ENCODE results near the gene OPN4. TPM values are rescaled to one million over a fixed set of nuclear protein-coding genes. Genes with fewer than 3 reads are reported as not detected.

OPN4 gene
- total RNA-seq, 1 experiment from 2014 or later: not detected

DNA sequence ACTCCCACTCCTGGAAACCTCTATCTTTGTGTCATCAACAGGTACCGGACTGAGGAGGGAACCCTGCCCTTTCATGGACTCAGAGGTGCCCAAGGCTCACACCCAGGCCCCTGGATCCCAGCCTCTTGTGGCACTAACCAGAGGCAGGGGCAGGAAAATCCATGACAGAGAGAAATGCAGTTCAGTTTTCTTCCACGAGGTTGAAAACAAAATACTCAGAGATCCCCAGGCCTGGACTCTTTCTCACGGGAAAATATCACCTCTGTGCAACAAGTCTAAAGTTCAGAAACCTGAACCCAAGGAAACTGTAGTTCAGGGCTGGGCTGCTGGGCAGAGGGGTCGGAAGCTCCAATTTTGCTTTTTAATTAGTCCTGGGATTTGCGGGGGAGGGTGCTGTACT, 21.4 kb upstream of the OPN4 start:
- no peaks in the 10 kb centered on the region for H3K9me3 ChIP-seq (ENCODE audit: low read length)
- H3K4me3 ChIP-seq (ENCODE audit: low read length): no peak overlapping the region
- BruUV-seq (replicated peaks): no TSS peak
- H3K27ac ChIP-seq (ENCODE audit: low read length): no peak overlapping the region
- POLR2A ChIA-PET (ENCODE audit: unreplicated experiment): no interaction called here
- intact Hi-C loops (cut with micrococcal nuclease): no loop called here
- no peaks in the 10 kb centered on the region for H3K36me3 ChIP-seq (ENCODE audit: low read depth, low read length)
- no peaks in the 10 kb centered on the region for H3K9me2 ChIP-seq (replicated peaks; ENCODE audit: low read length)
- CTCF ChIA-PET: no interaction called here
- no peak for ATAC-seq
- H3K4me2 ChIP-seq (ENCODE audit: low read length): no peak overlapping the region
- H4K20me1 ChIP-seq (ENCODE audit: low read length): no peaks in the 10 kb centered on the region
- TF ChIP-seq EZH2 (IDR thresholded peaks at IDR 0.05; ENCODE audit: low read length, unreplicated experiment): no peak
- TF ChIP-seq EZH2phosphoT487 (IDR thresholded peaks at IDR 0.05; ENCODE audit: borderline replicate concordance, low read length): no peak
- TF ChIP-seq, protein P1, sequence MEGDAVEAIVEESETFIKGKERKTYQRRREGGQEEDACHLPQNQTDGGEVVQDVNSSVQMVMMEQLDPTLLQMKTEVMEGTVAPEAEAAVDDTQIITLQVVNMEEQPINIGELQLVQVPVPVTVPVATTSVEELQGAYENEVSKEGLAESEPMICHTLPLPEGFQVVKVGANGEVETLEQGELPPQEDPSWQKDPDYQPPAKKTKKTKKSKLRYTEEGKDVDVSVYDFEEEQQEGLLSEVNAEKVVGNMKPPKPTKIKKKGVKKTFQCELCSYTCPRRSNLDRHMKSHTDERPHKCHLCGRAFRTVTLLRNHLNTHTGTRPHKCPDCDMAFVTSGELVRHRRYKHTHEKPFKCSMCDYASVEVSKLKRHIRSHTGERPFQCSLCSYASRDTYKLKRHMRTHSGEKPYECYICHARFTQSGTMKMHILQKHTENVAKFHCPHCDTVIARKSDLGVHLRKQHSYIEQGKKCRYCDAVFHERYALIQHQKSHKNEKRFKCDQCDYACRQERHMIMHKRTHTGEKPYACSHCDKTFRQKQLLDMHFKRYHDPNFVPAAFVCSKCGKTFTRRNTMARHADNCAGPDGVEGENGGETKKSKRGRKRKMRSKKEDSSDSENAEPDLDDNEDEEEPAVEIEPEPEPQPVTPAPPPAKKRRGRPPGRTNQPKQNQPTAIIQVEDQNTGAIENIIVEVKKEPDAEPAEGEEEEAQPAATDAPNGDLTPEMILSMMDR (conservative IDR thresholded peaks at IDR 0.05; ENCODE audit: low read depth, low read length): no peak
- H3K27me3 ChIP-seq (ENCODE audit: low read length): no peaks in the 10 kb centered on the region
- H3K79me2 ChIP-seq (ENCODE audit: low read length): no peaks in the 10 kb centered on the region
- DNase-seq: no peak
- peaks cover 20% of the 10 kb centered on the region for H3K4me1 ChIP-seq (ENCODE audit: insufficient read depth, low read length)
- no peak overlapping the region for H3K9ac ChIP-seq (ENCODE audit: low read length)
- no peak overlapping the region for H2AFZ ChIP-seq (ENCODE audit: low read length)
- H3F3A ChIP-seq (ENCODE audit: low read length, unreplicated experiment): no peaks in the 10 kb centered on the region

DNA sequence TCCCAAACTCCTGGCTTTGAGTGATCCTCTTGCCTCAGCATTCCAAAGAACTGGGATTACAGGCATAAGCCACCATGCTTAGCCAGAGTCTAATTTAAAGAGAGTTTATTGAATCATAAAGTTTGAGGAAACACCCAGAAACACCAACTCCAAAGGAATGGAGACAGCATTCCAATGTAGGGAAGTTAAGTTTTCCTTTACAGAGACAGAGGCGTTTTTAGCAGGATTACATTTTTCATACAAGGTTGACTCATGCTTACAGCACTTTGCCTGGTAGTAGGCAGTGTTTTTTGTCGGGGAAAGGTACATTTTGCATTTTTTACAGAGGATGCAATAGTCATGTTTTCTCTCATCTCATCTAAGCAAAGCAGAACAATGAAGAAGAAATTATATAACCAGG, 18.9 kb upstream of the OPN4 start:
- ATAC-seq: peak; percentile 95
- intact Hi-C loops (cut with micrococcal nuclease): no loop called here
- Histone ChIP-seq H3K9ac (ENCODE audit: low read length) (no peak overlapping the region), H3K4me1 (ENCODE audit: insufficient read depth, low read length) (peaks cover 20% of the 10 kb centered on the region), H3F3A (ENCODE audit: low read length, unreplicated experiment) (no peaks in the 10 kb centered on the region), H3K9me3 (ENCODE audit: low read length) (no peaks in the 10 kb centered on the region), H3K4me3 (ENCODE audit: low read length) (no peak overlapping the region), H2AFZ (ENCODE audit: low read length) (no peak overlapping the region), H3K79me2 (ENCODE audit: low read length) (no peaks in the 10 kb centered on the region), H3K36me3 (ENCODE audit: low read depth, low read length) (no peaks in the 10 kb centered on the region), H3K27me3 (ENCODE audit: low read length) (no peaks in the 10 kb centered on the region), H4K20me1 (ENCODE audit: low read length) (no peaks in the 10 kb centered on the region), H3K9me2 (replicated peaks; ENCODE audit: low read length) (no peaks in the 10 kb centered on the region), H3K4me2 (ENCODE audit: low read length) (peak overlapping the region; percentile 47), H3K27ac (ENCODE audit: low read length) (peak overlapping the region; percentile 21; the same call in 1 of the 2 replicates)
- POLR2A ChIA-PET (ENCODE audit: unreplicated experiment): no interaction called here
- TF ChIP-seq EZH2 (IDR thresholded peaks at IDR 0.05; ENCODE audit: low read length, unreplicated experiment): no peak
- TF ChIP-seq, protein P1 (conservative IDR thresholded peaks at IDR 0.05; ENCODE audit: low read depth, low read length): no peak
- CTCF ChIA-PET: no interaction called here
- DNase-seq: peak; percentile 78
- BruUV-seq (replicated peaks): no TSS peak

DNA sequence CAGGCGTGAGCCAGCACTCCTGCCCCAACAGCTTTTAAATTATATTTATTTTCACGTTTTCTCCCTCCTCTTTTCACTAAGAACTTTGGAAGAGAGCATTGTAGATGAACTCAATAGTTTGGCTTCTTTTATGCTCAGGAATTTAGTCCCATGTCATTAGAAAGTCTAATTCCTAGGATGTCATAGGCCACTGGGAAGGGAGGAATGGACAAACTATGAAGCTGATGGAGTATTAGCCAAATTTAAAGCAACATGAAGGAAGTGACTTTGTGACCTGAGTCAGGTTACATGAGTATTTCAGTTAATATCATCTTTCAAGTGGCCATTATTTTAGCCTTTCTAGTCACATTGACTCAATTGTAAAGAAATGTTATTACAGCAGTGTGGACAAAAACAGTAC, 18.0 kb upstream of the OPN4 start:
- CTCF ChIA-PET: no interaction called here
- no peak overlapping the region for H3K9ac ChIP-seq (ENCODE audit: low read length)
- POLR2A ChIA-PET (ENCODE audit: unreplicated experiment): no interaction called here
- peaks cover 20% of the 10 kb centered on the region for H3K4me1 ChIP-seq (ENCODE audit: insufficient read depth, low read length)
- no peak for DNase-seq
- H3K27ac ChIP-seq (ENCODE audit: low read length): no peak overlapping the region
- no TSS peak for BruUV-seq (replicated peaks)
- H4K20me1 ChIP-seq (ENCODE audit: low read length): no peaks in the 10 kb centered on the region
- H3K79me2 ChIP-seq (ENCODE audit: low read length): no peaks in the 10 kb centered on the region
- H3K9me3 ChIP-seq (ENCODE audit: low read length): no peaks in the 10 kb centered on the region
- no peak overlapping the region for H2AFZ ChIP-seq (ENCODE audit: low read length)
- TF ChIP-seq EZH2 (IDR thresholded peaks at IDR 0.05; ENCODE audit: low read length, unreplicated experiment) (no peak), EZH2phosphoT487 (IDR thresholded peaks at IDR 0.05; ENCODE audit: borderline replicate concordance, low read length) (no peak)
- TF ChIP-seq, protein P1 (conservative IDR thresholded peaks at IDR 0.05; ENCODE audit: low read depth, low read length): no peak
- no peaks in the 10 kb centered on the region for H3F3A ChIP-seq (ENCODE audit: low read length, unreplicated experiment)
- no peaks in the 10 kb centered on the region for H3K9me2 ChIP-seq (replicated peaks; ENCODE audit: low read length)
- no peak for ATAC-seq
- no peaks in the 10 kb centered on the region for H3K36me3 ChIP-seq (ENCODE audit: low read depth, low read length)
- no peak overlapping the region for H3K4me2 ChIP-seq (ENCODE audit: low read length)
- intact Hi-C loops (cut with micrococcal nuclease): no loop called here
- no peak overlapping the region for H3K4me3 ChIP-seq (ENCODE audit: low read length)
- H3K27me3 ChIP-seq (ENCODE audit: low read length): no peaks in the 10 kb centered on the region

All from PC-3 (cell line).